H1 (cell line): ENCODE measurements around the gene PTPRJ. TPM values are rescaled to one million over a fixed set of nuclear protein-coding genes. Genes with fewer than 3 reads are reported as not detected.

ENCODE experiments used
- CTCF ChIA-PET: fragments of 300-600 bp; sonication (Branson Sonifier 250); formaldehyde crosslinking; loops from one replicate; lab custom pipeline; 2021; ENCODE audit not compliant: partially characterized antibody; lab: Charles Lee
- POLR2A ChIA-PET: fragments of 300-600 bp; sonication (Branson Sonifier 250); formaldehyde crosslinking; loops from one replicate; lab custom pipeline; 2021; ENCODE audit warnings: inconsistent platforms; ENCODE audit not compliant: partially characterized antibody; lab: Charles Lee
- DNase-seq, 2 experiments: peaks; one replicate each; pipeline versions ENCODE4 v3.0.0 to v3.0.0-alpha.2; 2010 to 2022; ENCODE audit warnings: low spot score in 2 of 2, low read depth in 1 of 2, mixed read lengths in 1 of 2
- FAIRE-seq: peaks from 2 replicates; lab custom pipeline; 2011; peaks lifted over from hg19 to GRCh38; lab: Jason Lieb, UNC
- H2AFZ ChIP-seq: 2 replicates; pipeline ENCODE4 v1.8.1; 2012; ENCODE audit warnings: low read length, inconsistent platforms
- H2AK5ac ChIP-seq: 2 replicates; pipeline ENCODE4 v1.6.1; 2013; ENCODE audit warnings: low read depth, low read length
- H2BK120ac ChIP-seq: replicated peaks from 2 replicates; pipeline ENCODE3; 2013; ENCODE audit warnings: low read depth, low read length, inconsistent platforms
- H2BK12ac ChIP-seq: 2 replicates; pipeline ENCODE4 v1.6.1; 2013; ENCODE audit warnings: low read depth, low read length
- H2BK15ac ChIP-seq: 2 replicates; pipeline ENCODE4 v1.6.1; 2013; ENCODE audit warnings: low read length
- H2BK20ac ChIP-seq: 2 replicates; pipeline ENCODE4 v1.6.1; 2013; ENCODE audit warnings: low read length
- H2BK5ac ChIP-seq: 2 replicates; pipeline ENCODE4 v1.6.1; 2013; ENCODE audit warnings: low read depth, low read length
- H3K14ac ChIP-seq: 2 replicates; pipeline ENCODE4 v1.6.1; 2013; ENCODE audit warnings: inconsistent platforms; ENCODE audit not compliant: insufficient read length
- H3K18ac ChIP-seq: 2 replicates; pipeline ENCODE4 v1.6.1; 2013; ENCODE audit warnings: low read length; ENCODE audit errors: extremely low read depth
- H3K23ac ChIP-seq: 2 replicates; pipeline ENCODE4 v1.6.1; 2013; ENCODE audit warnings: inconsistent platforms; ENCODE audit not compliant: insufficient read length
- H3K23me2 ChIP-seq: 2 replicates; pipeline ENCODE4 v1.6.1; 2013; ENCODE audit warnings: low read depth, low read length
- H3K27ac ChIP-seq: 2 replicates; pipeline ENCODE4 v1.6.1; 2011; ENCODE audit warnings: low read depth, low read length, inconsistent platforms
- H3K27me3 ChIP-seq, 4 experiments: replicated peaks in 1 of 4; 1 replicate in 1 of 4; 2 replicates in 3 of 4; pipeline versions ENCODE4 v1.6.1 to v1.8.1; 2011 to 2013; ENCODE audit warnings: low read length in 3 of 4, mild to moderate bottlenecking in 3 of 4, inconsistent platforms in 2 of 4, mixed read lengths in 2 of 4, moderate library complexity in 1 of 4; ENCODE audit not compliant: control insufficient read depth in 3 of 4, insufficient read depth in 3 of 4; ENCODE audit errors: extremely low read depth in 1 of 4
- H3K36me3 ChIP-seq, 4 experiments: 2 replicates each; pipeline versions ENCODE4 v1.6.1 to v1.8.1; 2011 to 2013; ENCODE audit warnings: mild to moderate bottlenecking in 4 of 4, low read length in 3 of 4, moderate library complexity in 2 of 4, control low read depth in 1 of 4, inconsistent platforms in 1 of 4; ENCODE audit not compliant: insufficient read depth in 4 of 4, control insufficient read depth in 2 of 4
- H3K4ac ChIP-seq: replicated peaks from 2 replicates; pipeline ENCODE3; 2013; ENCODE audit warnings: low read length, low read depth, mixed read lengths, inconsistent platforms; ENCODE audit not compliant: insufficient read length
- H3K4me1 ChIP-seq, 4 experiments: replicated peaks in 1 of 4; 1 replicate in 1 of 4; 2 replicates in 3 of 4; pipeline versions ENCODE4 v1.6.1 to v1.8.1; 2011 to 2013; ENCODE audit warnings: low read length in 3 of 4, inconsistent platforms in 2 of 4, mixed read lengths in 1 of 4; ENCODE audit not compliant: insufficient read depth in 4 of 4, control insufficient read depth in 3 of 4
- H3K4me2 ChIP-seq, 2 experiments: 2 replicates each; pipeline versions ENCODE4 v1.6.1 to v1.8.1; 2011 to 2013; ENCODE audit warnings: low read depth in 2 of 2, low read length in 2 of 2, control low read depth in 1 of 2, inconsistent platforms in 1 of 2, mild to moderate bottlenecking in 1 of 2; ENCODE audit not compliant: insufficient read depth in 1 of 2
- H3K4me3 ChIP-seq, 4 experiments: fragments of 200-600, 300-600 bp in 1 of 4; sonication (generic), shearing (Covaris generic), sonication (Bioruptor Twin) in 1 of 4; 2 replicates each; pipeline versions ENCODE4 v1.5.1 to v1.8.1; 2011 to 2016; ENCODE audit warnings: low read length in 4 of 4, low read depth in 3 of 4, control low read depth in 2 of 4, inconsistent platforms in 2 of 4, mild to moderate bottlenecking in 2 of 4, mixed read lengths in 1 of 4, moderate library complexity in 1 of 4; ENCODE audit not compliant: insufficient read depth in 2 of 4; ENCODE audit errors: extremely low read depth in 1 of 4
- H3K56ac ChIP-seq: replicated peaks from 2 replicates; pipeline ENCODE3; 2013; ENCODE audit warnings: low read depth, mild to moderate bottlenecking, mixed read lengths, low read length, inconsistent platforms; ENCODE audit not compliant: insufficient read length
- H3K79me1 ChIP-seq: 2 replicates; pipeline ENCODE4 v1.6.1; 2013; ENCODE audit warnings: low read depth, low read length, control low read depth
- H3K79me2 ChIP-seq, 2 experiments: 2 replicates each; pipeline versions ENCODE4 v1.6.1 to v1.8.1; 2012 to 2013; ENCODE audit warnings: low read length in 2 of 2, mild to moderate bottlenecking in 2 of 2, inconsistent platforms in 1 of 2; ENCODE audit not compliant: insufficient read depth in 2 of 2, control insufficient read depth in 1 of 2
- H3K9ac ChIP-seq, 4 experiments: replicated peaks in 1 of 4; 1 replicate in 1 of 4; 2 replicates in 3 of 4; pipeline versions ENCODE4 v1.6.1 to v1.8.1; 2011 to 2013; ENCODE audit warnings: low read depth in 3 of 4, low read length in 3 of 4, control low read depth in 2 of 4, mild to moderate bottlenecking in 2 of 4, moderate library complexity in 2 of 4, inconsistent platforms in 1 of 4; ENCODE audit errors: extremely low read depth in 1 of 4
- H3K9me3 ChIP-seq, 2 experiments: 2 replicates each; pipeline versions ENCODE4 v1.6.1 to v1.8.1; 2012 to 2013; ENCODE audit warnings: mild to moderate bottlenecking in 2 of 2, moderate library complexity in 2 of 2, control low read depth in 1 of 2, inconsistent platforms in 1 of 2, low read depth in 1 of 2, low read length in 1 of 2, mixed read lengths in 1 of 2; ENCODE audit not compliant: insufficient read depth in 2 of 2
- H4K20me1 ChIP-seq, 2 experiments: replicated peaks in 1 of 2; 2 replicates each; pipeline versions ENCODE3 to v1.8.1; 2011 to 2013; ENCODE audit warnings: inconsistent platforms in 2 of 2, low read length in 2 of 2, mild to moderate bottlenecking in 1 of 2; ENCODE audit not compliant: insufficient read depth in 2 of 2, control insufficient read depth in 1 of 2
- H4K5ac ChIP-seq: 2 replicates; pipeline ENCODE4 v1.6.1; 2013; ENCODE audit warnings: low read length, low read depth, mixed read lengths, inconsistent platforms; ENCODE audit not compliant: insufficient read length
- H4K8ac ChIP-seq: 2 replicates; pipeline ENCODE4 v1.8.0; 2013; ENCODE audit warnings: mild to moderate bottlenecking, moderate library complexity, low read length, inconsistent platforms; ENCODE audit not compliant: insufficient read depth; ENCODE audit errors: extremely low read depth
- H4K91ac ChIP-seq: replicated peaks from 2 replicates; pipeline ENCODE3; 2013; ENCODE audit warnings: low read length, mixed read lengths, inconsistent platforms; ENCODE audit not compliant: insufficient read length
- GTF2F1 ChIP-seq: IDR thresholded peaks from 2 replicates; pipeline ENCODE4 v1.6.1; 2012; ENCODE audit warnings: low read depth, low read length, improper control_type of control experiment, borderline replicate concordance
- MAFK ChIP-seq: IDR thresholded peaks from 2 replicates; pipeline ENCODE4 v1.6.1; 2012; ENCODE audit warnings: low read depth, mild to moderate bottlenecking, improper control_type of control experiment, low read length
- SP4 ChIP-seq: IDR thresholded peaks from 2 replicates; pipeline ENCODE4 v1.6.1; 2012; ENCODE audit warnings: low read length, inconsistent platforms
- WGBS, 2 experiments: shearing (Covaris generic) in 1 of 2; methylation state at CpG; one replicate each; pipeline versions ENCODE4 v1.1.6 to v1.1.7; 2013 to 2015; ENCODE audit warnings: low lambda C conversion rate in 2 of 2, mixed read lengths in 2 of 2, inconsistent platforms in 1 of 2, low coverage in 1 of 2, missing lambda C conversion rate in 1 of 2; ENCODE audit not compliant: insufficient replicate concordance in 2 of 2, insufficient coverage in 1 of 2, insufficient read length in 1 of 2; ENCODE audit errors: extremely low coverage in 1 of 2, missing lambda C conversion rate in 1 of 2; 5-methylcytosine and 5-hydroxymethylcytosine counted together
- polyA plus RNA-seq, 7 experiments: library from polyadenylated mRNA; depleted of rRNA in 3 of 7; stranded (reverse) in 5 of 7; unstranded in 2 of 7; fragments of >200 nt in 5 of 7; fragments of 200-250 nt in 2 of 7; gene quantifications; 1 replicate in 5 of 7; 2 replicates in 1 of 7; 4 replicates in 1 of 7; pipeline versions ENCODE4 v1.2.1 to v1.2.3, GENCODE V29; 2011 to 2013; ENCODE audit warnings: missing spikeins in 2 of 7, mixed read lengths in 2 of 7
- total RNA-seq: library from RNA; stranded (reverse); fragmentation: NEBNext Ultra II Directional; extraction: Animal tissue kit (Norgen Biotek cat#: 25700); gene quantifications from 2 replicates; pipeline ENCODE4 v1.2.1, GENCODE V29; 2021
- TF ChIP-seq, protein P1 (sequence below): IDR thresholded peaks from 2 replicates; pipeline ENCODE4 v1.6.1; 2011; ENCODE audit warnings: low read depth, mild to moderate bottlenecking, low read length; ENCODE audit not compliant: insufficient read depth
- TF ChIP-seq, protein P2 (sequence below): IDR thresholded peaks from 2 replicates; pipeline ENCODE4 v1.6.1; 2012; ENCODE audit warnings: low read length, inconsistent platforms

Gene PTPRJ
- total and polyA plus RNA-seq, 2 of the 8 experiments (the other 6 are each of a cell fraction or from before 2014, with no cell fraction given) = 4.4 to 22.6 TPM

DNA sequence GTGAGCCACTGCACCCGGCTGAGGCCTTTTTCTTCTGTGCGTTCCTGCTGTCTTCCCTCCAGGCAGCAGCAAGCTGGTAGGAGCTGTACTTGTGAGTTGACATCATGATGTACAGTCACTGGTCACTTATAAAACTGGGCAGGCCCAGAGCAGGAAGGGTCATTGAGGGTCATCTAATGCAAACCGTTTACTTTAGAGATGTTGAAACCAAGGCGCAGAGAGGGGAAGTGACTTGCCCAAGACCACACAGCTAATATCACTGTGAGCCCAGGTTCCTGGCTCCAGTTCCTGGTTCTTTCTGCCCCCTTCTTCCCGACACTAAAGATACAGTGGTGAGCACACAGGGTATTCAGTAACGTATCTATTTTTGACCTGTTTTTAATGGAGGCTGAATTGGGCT, 27.3 kb downstream of the PTPRJ start:
- TF ChIP-seq GTF2F1 (no peak), MAFK (no peak), SP4 (no peak)
- TF ChIP-seq, protein P1, sequence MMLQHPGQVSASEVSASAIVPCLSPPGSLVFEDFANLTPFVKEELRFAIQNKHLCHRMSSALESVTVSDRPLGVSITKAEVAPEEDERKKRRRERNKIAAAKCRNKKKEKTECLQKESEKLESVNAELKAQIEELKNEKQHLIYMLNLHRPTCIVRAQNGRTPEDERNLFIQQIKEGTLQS = no peak
- TF ChIP-seq, protein P2, sequence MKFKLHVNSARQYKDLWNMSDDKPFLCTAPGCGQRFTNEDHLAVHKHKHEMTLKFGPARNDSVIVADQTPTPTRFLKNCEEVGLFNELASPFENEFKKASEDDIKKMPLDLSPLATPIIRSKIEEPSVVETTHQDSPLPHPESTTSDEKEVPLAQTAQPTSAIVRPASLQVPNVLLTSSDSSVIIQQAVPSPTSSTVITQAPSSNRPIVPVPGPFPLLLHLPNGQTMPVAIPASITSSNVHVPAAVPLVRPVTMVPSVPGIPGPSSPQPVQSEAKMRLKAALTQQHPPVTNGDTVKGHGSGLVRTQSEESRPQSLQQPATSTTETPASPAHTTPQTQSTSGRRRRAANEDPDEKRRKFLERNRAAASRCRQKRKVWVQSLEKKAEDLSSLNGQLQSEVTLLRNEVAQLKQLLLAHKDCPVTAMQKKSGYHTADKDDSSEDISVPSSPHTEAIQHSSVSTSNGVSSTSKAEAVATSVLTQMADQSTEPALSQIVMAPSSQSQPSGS = no peak
- H3K4me2 ChIP-seq = no peak overlapping the region
- no peak overlapping the region for H2BK12ac ChIP-seq
- no peak overlapping the region for H2BK20ac ChIP-seq
- DNase-seq = no peak
- FAIRE-seq = no peak
- no peaks in the 10 kb centered on the region for H4K20me1 ChIP-seq
- no peaks in the 10 kb centered on the region for H3K23me2 ChIP-seq
- ChIA-PET POLR2A (interaction anchor here (0.5 kb wide), 1 partner anchor 146 kb away, joined by 3 read pairs; no protein-coding TSS in a partner anchor), CTCF (no interaction called here)
- no peak overlapping the region for H2BK120ac ChIP-seq
- no peak overlapping the region for H4K91ac ChIP-seq
- no peak overlapping the region for H2AFZ ChIP-seq
- no peaks in the 10 kb centered on the region for H3K27me3 ChIP-seq
- H4K8ac ChIP-seq = no peak overlapping the region
- H3K79me1 ChIP-seq = peaks cover 11% of the 10 kb centered on the region
- no peak overlapping the region for H3K56ac ChIP-seq
- no peaks in the 10 kb centered on the region for H3K9me3 ChIP-seq
- H2BK15ac ChIP-seq = no peak overlapping the region
- H3K27ac ChIP-seq = no peak overlapping the region
- H3K18ac ChIP-seq = no peak overlapping the region
- no peak overlapping the region for H3K4ac ChIP-seq
- H3K9ac ChIP-seq = no peak overlapping the region
- H2BK5ac ChIP-seq = no peak overlapping the region; the same call in 1 of the 2 replicates
- no peak overlapping the region for H3K14ac ChIP-seq
- peaks cover 3 to 35% of the 10 kb centered on the region in 2 experiments; a peak in 3 of 4 replicates for H3K79me2 ChIP-seq
- no peak overlapping the region for H3K23ac ChIP-seq
- no peak overlapping the region for H3K4me3 ChIP-seq
- H2AK5ac ChIP-seq = no peak overlapping the region
- WGBS, 2 experiments = 91% methylated on average over 6 of the region's 6 CpGs; no CpG with 5 or more reads in 1 of the 2 experiments
- H4K5ac ChIP-seq = no peak overlapping the region
- peaks cover 4 to 17% (median 7%) of the 10 kb centered on the region in 4 experiments for H3K4me1 ChIP-seq
- no peaks in the 10 kb centered on the region for H3K36me3 ChIP-seq
